Endodermal cell (in vitro differentiated cells): ENCODE measurements around the gene SUPT3H. TPM values are rescaled to one million over a fixed set of nuclear protein-coding genes. Genes with fewer than 3 reads are reported as not detected.

Source experiments
- DNase-seq: peaks from one replicate; pipeline ENCODE4 v3.0.0-alpha.2; 2017
- H3K27ac ChIP-seq: 2 replicates; pipeline ENCODE4 v1.5.1; 2013; ENCODE audit warnings: mild to moderate bottlenecking, low read depth, low read length, moderate library complexity
- H3K27me3 ChIP-seq: 2 replicates; pipeline ENCODE4 v1.6.1; 2013; ENCODE audit warnings: mild to moderate bottlenecking, low read length, moderate library complexity; ENCODE audit not compliant: insufficient read depth, control insufficient read depth, poor library complexity, severe bottlenecking
- H3K36me3 ChIP-seq: 2 replicates; pipeline ENCODE4 v1.7.0; 2013; ENCODE audit warnings: mild to moderate bottlenecking, low read length, moderate library complexity; ENCODE audit not compliant: control insufficient read depth, insufficient read depth
- H3K4me1 ChIP-seq: one replicate; pipeline ENCODE4 v1.7.0; 2013; ENCODE audit warnings: low read length; ENCODE audit not compliant: control insufficient read depth, insufficient read depth
- H3K4me3 ChIP-seq: 2 replicates; pipeline ENCODE4 v1.5.1; 2013; ENCODE audit warnings: mild to moderate bottlenecking, low read length, moderate library complexity
- H3K9ac ChIP-seq: 2 replicates; pipeline ENCODE4 v1.6.1; 2013; ENCODE audit warnings: mild to moderate bottlenecking, low read length, moderate library complexity; ENCODE audit not compliant: poor library complexity, severe bottlenecking; ENCODE audit errors: extremely low read depth
- H3K9me3 ChIP-seq: 2 replicates; pipeline ENCODE4 v1.6.1; 2013; ENCODE audit warnings: mild to moderate bottlenecking, low read length, moderate library complexity; ENCODE audit not compliant: control insufficient read depth
- H3K27ac Mint-ChIP-seq: 2 replicates; pipeline ENCODE4 v1.8.0; 2020; ENCODE audit warnings: mixed read lengths
- H3K27me3 Mint-ChIP-seq: 2 replicates; pipeline ENCODE4 v1.8.0; 2021; ENCODE audit warnings: mild to moderate bottlenecking, mixed read lengths; ENCODE audit not compliant: insufficient read depth
- H3K36me3 Mint-ChIP-seq: 2 replicates; pipeline ENCODE4 v1.8.0; 2020; ENCODE audit warnings: low read depth, mixed read lengths
- H3K4me1 Mint-ChIP-seq: 2 replicates; pipeline ENCODE4 v1.8.0; 2020; ENCODE audit warnings: mixed read lengths
- H3K4me3 Mint-ChIP-seq: 2 replicates; pipeline ENCODE4 v1.8.0; 2020; ENCODE audit warnings: mild to moderate bottlenecking, moderate library complexity, mixed read lengths
- H3K9me3 Mint-ChIP-seq: 2 replicates; pipeline ENCODE4 v1.8.0; 2020; ENCODE audit warnings: mild to moderate bottlenecking, mixed read lengths
- CTCF ChIP-seq: fragments of 200-600 bp; sonication (generic); conservative IDR thresholded peaks from 2 replicates; pipeline ENCODE4 v1.5.0; 2021; ENCODE audit warnings: antibody characterized with exemption, mild to moderate bottlenecking
- WGBS, 2 experiments: methylation state at CpG; one replicate each; pipeline versions ENCODE4 v1.1.5 to v1.1.7; 2013; ENCODE audit warnings: missing lambda C conversion rate in 2 of 2, mixed read lengths in 1 of 2; ENCODE audit not compliant: insufficient coverage in 1 of 2, insufficient read length in 1 of 2; 5-methylcytosine and 5-hydroxymethylcytosine counted together
- total RNA-seq, 2 donors: library from RNA; stranded (reverse); fragmentation: NEBNext Ultra II Directional in 1 of 2; extraction: Animal tissue kit (Norgen Biotek cat#: 25700) in 1 of 2; gene quantifications; 2 replicates in 1 of 2; 3 replicates in 1 of 2; pipeline ENCODE4 v1.2.1, GENCODE V29; 2021

Gene SUPT3H
- total RNA-seq, 2 donors from 2014 or later, result 32.4 to 34.7 TPM

GRCh38 chr6:45115696-45116095 is 262.0 kb downstream of the SUPT3H start:
- TF ChIP-seq CTCF, result no peak
- Histone ChIP-seq H3K4me1 (no peaks in the 10 kb centered on the region), H3K9ac (no peak overlapping the region), H3K36me3 (no peaks in the 10 kb centered on the region), H3K9me3 (no peaks in the 10 kb centered on the region), H3K4me3 (no peak overlapping the region), H3K27me3 (no peaks in the 10 kb centered on the region), H3K27ac (no peak overlapping the region)
- Mint-ChIP-seq H3K9me3 (no peaks in the 10 kb centered on the region), H3K27ac (no peak overlapping the region), H3K4me1 (peaks cover 10% of the 10 kb centered on the region), H3K4me3 (no peak overlapping the region), H3K36me3 (no peaks in the 10 kb centered on the region), H3K27me3 (no peaks in the 10 kb centered on the region)
- DNase-seq, result no peak
- 97 to 100% methylated on average over 2 to 3 of the region's 3 CpGs for WGBS, 2 experiments

- Mint-ChIP-seq H3K4me1 (peaks cover 10% of the 10 kb centered on the region), H3K4me3 (no peak overlapping the region), H3K27ac (no peak overlapping the region), H3K9me3 (no peaks in the 10 kb centered on the region), H3K27me3 (no peaks in the 10 kb centered on the region), H3K36me3 (no peaks in the 10 kb centered on the region)
- H3K27ac ChIP-seq, result no peak overlapping the region
- DNase-seq, result no peak
- no peaks in the 10 kb centered on the region for H3K9me3 ChIP-seq
- TF ChIP-seq CTCF, result no peak
- no peaks in the 10 kb centered on the region for H3K36me3 ChIP-seq
- H3K27me3 ChIP-seq, result no peaks in the 10 kb centered on the region
- H3K9ac ChIP-seq, result no peak overlapping the region
- no peaks in the 10 kb centered on the region for H3K4me1 ChIP-seq
- H3K4me3 ChIP-seq, result no peak overlapping the region
Measured at GRCh38 chr6:45112711-45113110, 265.0 kb downstream of the SUPT3H start.

- Mint-ChIP-seq H3K9me3 (no peaks in the 10 kb centered on the region), H3K4me1 (peaks cover 7% of the 10 kb centered on the region), H3K27ac (no peak overlapping the region), H3K27me3 (no peaks in the 10 kb centered on the region), H3K4me3 (no peak overlapping the region), H3K36me3 (no peaks in the 10 kb centered on the region)
- H3K9me3 ChIP-seq, result no peaks in the 10 kb centered on the region
- no peaks in the 10 kb centered on the region for H3K36me3 ChIP-seq
- H3K27ac ChIP-seq, result no peak overlapping the region
- H3K27me3 ChIP-seq, result no peaks in the 10 kb centered on the region
- 79 to 86% methylated on average over 1 of the region's 1 CpG for WGBS, 2 experiments
- no peak overlapping the region for H3K4me3 ChIP-seq
- H3K4me1 ChIP-seq, result no peaks in the 10 kb centered on the region
- DNase-seq, result no peak
- no peak overlapping the region for H3K9ac ChIP-seq
- TF ChIP-seq CTCF, result no peak
Measured at GRCh38 chr6:45109551-45109950, 268.2 kb downstream of the SUPT3H start.
